ENCODE measurements around the gene TOMT.

GRCh38 chr11:72072348-72072747, 33.4 kb upstream of the TOMT start:
- TF ChIP-seq EZH2phosphoT487 (IDR thresholded peaks at IDR 0.05; ENCODE audit: low read depth), result no peak
- TF ChIP-seq, protein P1, sequence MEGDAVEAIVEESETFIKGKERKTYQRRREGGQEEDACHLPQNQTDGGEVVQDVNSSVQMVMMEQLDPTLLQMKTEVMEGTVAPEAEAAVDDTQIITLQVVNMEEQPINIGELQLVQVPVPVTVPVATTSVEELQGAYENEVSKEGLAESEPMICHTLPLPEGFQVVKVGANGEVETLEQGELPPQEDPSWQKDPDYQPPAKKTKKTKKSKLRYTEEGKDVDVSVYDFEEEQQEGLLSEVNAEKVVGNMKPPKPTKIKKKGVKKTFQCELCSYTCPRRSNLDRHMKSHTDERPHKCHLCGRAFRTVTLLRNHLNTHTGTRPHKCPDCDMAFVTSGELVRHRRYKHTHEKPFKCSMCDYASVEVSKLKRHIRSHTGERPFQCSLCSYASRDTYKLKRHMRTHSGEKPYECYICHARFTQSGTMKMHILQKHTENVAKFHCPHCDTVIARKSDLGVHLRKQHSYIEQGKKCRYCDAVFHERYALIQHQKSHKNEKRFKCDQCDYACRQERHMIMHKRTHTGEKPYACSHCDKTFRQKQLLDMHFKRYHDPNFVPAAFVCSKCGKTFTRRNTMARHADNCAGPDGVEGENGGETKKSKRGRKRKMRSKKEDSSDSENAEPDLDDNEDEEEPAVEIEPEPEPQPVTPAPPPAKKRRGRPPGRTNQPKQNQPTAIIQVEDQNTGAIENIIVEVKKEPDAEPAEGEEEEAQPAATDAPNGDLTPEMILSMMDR (IDR thresholded peaks at IDR 0.05; ENCODE audit: low read depth, low read length), result no peak

Data from OCI-LY3 (cell line).